Astrocyte of the cerebellum (primary cell): ENCODE measurements around the gene MYH9.

Experiments
- DNase-seq: peaks from one replicate; pipeline ENCODE4 v3.0.0-alpha.2; 2011; ENCODE audit warnings: low read depth
- H3K4me3 ChIP-seq: 2 replicates; pipeline ENCODE4 v1.5.1; 2011; ENCODE audit warnings: mild to moderate bottlenecking, low read depth, low read length, moderate library complexity
- CTCF ChIP-seq: IDR thresholded peaks from 2 replicates; pipeline ENCODE4 v1.5.1; 2012; ENCODE audit warnings: low read length, low read depth, moderate library complexity, mild to moderate bottlenecking; ENCODE audit errors: missing control alignments
- in situ Hi-C: cut with HindIII; loops from 2 replicates; pipeline ENCODE4 v1.10.0; 2017; ENCODE audit warnings: low sequenced_read_pairs

MYH9 gene

GRCh38 chr22:36360871-36361383, 26.8 kb downstream of the MYH9 start:
- TF ChIP-seq CTCF, result no peak
- in situ Hi-C loops, result loop anchor here (10.0 kb wide), 1 partner anchor 104 kb away; no protein-coding TSS in a partner anchor
- no peak overlapping the region for H3K4me3 ChIP-seq
- no peak for DNase-seq

GRCh38 chr22:36360011-36360410, 27.8 kb downstream of the MYH9 start:
- in situ Hi-C loops, result loop anchor here (10.0 kb wide), 1 partner anchor 105 kb away; no protein-coding TSS in a partner anchor
- no peak overlapping the region for H3K4me3 ChIP-seq
- TF ChIP-seq CTCF, result no peak
- no peak for DNase-seq

- in situ Hi-C loops, result no loop called here
- no peak for DNase-seq
- TF ChIP-seq CTCF, result no peak
- H3K4me3 ChIP-seq, result no peak overlapping the region
Measured at GRCh38 chr22:36359470-36359996, 28.2 kb downstream of the MYH9 start.

GRCh38 chr22:36358533-36359469, 29.0 kb downstream of the MYH9 start:
- no peak for TF ChIP-seq CTCF
- in situ Hi-C loops, result no loop called here
- no peak overlapping the region for H3K4me3 ChIP-seq
- DNase-seq, result no peak

- in situ Hi-C loops, result no loop called here
- no peak for TF ChIP-seq CTCF
- no peak for DNase-seq
- no peak overlapping the region for H3K4me3 ChIP-seq
Measured at GRCh38 chr22:36356708-36357624, 30.8 kb downstream of the MYH9 start.

GRCh38 chr22:36355894-36356293, 31.9 kb downstream of the MYH9 start:
- no peak for DNase-seq
- TF ChIP-seq CTCF, result no peak
- H3K4me3 ChIP-seq, result no peak overlapping the region
- in situ Hi-C loops, result no loop called here
